ENCODE data around the gene ACTL9.

- TF ChIP-seq CTCF (conservative IDR thresholded peaks at IDR 0.05) (no peak), ZFX (IDR thresholded peaks at IDR 0.05) (no peak)
Measured at GRCh38 chr19:8680676-8681344, 17.8 kb downstream of the ACTL9 start.

Measured in C4-2B (cell line).